ENCODE data around the gene OR13C3.

OR13C3 gene

DNA sequence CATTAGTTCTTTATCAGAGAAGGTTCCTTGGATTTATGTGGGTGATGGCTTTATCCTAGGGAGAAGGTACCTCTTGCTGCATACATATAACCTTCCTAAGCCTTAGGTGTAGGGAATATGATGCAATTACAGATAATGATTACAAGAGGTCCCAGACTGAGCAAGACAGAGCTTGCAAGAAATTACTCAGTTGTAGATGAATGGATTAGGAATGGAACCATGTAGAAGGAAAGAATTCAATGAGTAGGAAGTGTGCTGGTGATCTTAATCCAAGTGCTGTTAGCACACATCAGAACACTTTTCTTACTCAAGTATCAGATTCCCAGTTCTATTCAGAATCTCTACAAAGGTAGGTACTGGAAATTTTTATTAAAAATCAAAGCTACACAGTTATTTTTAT, 30.1 kb downstream of the OR13C3 start:
- TF ChIP-seq POLR2A (IDR thresholded peaks at IDR 0.05; ENCODE audit: low read length), result no peak
- no peak for TF ChIP-seq GATA1 (IDR thresholded peaks at IDR 0.05; ENCODE audit: low read depth, low read length)
- no peak for DNase-seq

GRCh38 chr9:104503963-104504362, 32.7 kb downstream of the OR13C3 start, which contains the start of gene OR13F1:
Gene OR13F1 (plus strand): TSS chr9:104504263. CDS start chr9:104504263, 0 bp downstream.
- DNase-seq, result no peak
- no peak for TF ChIP-seq POLR2A (IDR thresholded peaks at IDR 0.05; ENCODE audit: low read length)
- no peak for TF ChIP-seq GATA1 (IDR thresholded peaks at IDR 0.05; ENCODE audit: low read depth, low read length)

DNA sequence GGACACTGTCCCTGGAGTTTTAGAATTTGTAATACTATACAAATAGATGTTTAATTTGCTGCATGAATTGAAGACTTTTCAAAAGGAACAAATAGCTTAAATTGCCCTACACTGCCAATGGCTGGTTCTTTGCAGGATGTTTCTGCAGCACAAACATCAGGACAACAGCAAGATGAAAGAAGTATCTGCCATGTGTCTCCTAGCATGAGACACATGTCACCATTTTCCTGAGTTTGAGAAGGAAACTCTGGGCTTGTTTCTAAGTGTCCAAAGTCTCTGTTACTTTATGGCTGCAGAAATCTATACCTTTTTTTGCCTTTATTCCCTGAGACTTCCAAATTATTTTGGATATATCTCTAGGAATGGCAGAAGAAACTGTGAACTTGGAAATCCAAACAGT, 33.2 kb downstream of the OR13C3 start:
- TF ChIP-seq GATA1 (IDR thresholded peaks at IDR 0.05; ENCODE audit: low read depth, low read length) (no peak), POLR2A (IDR thresholded peaks at IDR 0.05; ENCODE audit: low read length) (no peak)
- no peak for DNase-seq

- TF ChIP-seq POLR2A (IDR thresholded peaks at IDR 0.05; ENCODE audit: low read length) (no peak), GATA1 (IDR thresholded peaks at IDR 0.05; ENCODE audit: low read depth, low read length) (no peak)
- peak; percentile 21 to 30 for DNase-seq
Measured at GRCh38 chr9:104494808-104495207, 41.8 kb downstream of the OR13C3 start.

All from erythroblast (primary cell).